Right cardiac atrium (tissue), 5 donors: ENCODE data around the gene FHOD3. TPM values are rescaled to one million over a fixed set of nuclear protein-coding genes. Genes with fewer than 3 reads are reported as not detected.
A peak's percentile ranks its signal among the peaks of the same experiment; 100 is the strongest.

Experiments
- ATAC-seq, 2 donors: fragments of 200-7000 bp; cut with Tn5 transposase; one replicate each; pipeline versions ENCODE4 v1.8.0 to v1.9.1; 2020; ENCODE audit warnings: moderate library complexity in 2 of 2, mild to moderate bottlenecking in 1 of 2
- DNase-seq, 3 donors: peaks; one replicate each; pipeline ENCODE4 v3.0.0-alpha.2; 2020
- H3K27ac ChIP-seq: one replicate; pipeline ENCODE4 v1.5.1; 2013; ENCODE audit warnings: mild to moderate bottlenecking, low read length, control low read depth, moderate library complexity
- H3K27me3 ChIP-seq: one replicate; pipeline ENCODE4 v1.6.1; 2013; ENCODE audit not compliant: control insufficient read depth, insufficient read depth
- H3K4me1 ChIP-seq: one replicate; pipeline ENCODE4 v1.6.1; 2013; ENCODE audit warnings: low read length; ENCODE audit not compliant: control insufficient read depth, insufficient read depth
- H3K4me3 ChIP-seq: one replicate; pipeline ENCODE4 v1.5.1; 2013; ENCODE audit warnings: low read length, control low read depth
- H3K9me3 ChIP-seq: one replicate; pipeline ENCODE4 v1.6.1; 2013; ENCODE audit warnings: low read length; ENCODE audit not compliant: control insufficient read depth
- WGBS: extraction: QIAGEN DNeasy Blood & Tissue Kit; methylation state at CpG from one replicate; pipeline ENCODE4 v1.1.7; 2013; 5-methylcytosine and 5-hydroxymethylcytosine counted together
- intact Hi-C, 4 donors: fragments of 100-400 bp; cut with DNase I; formaldehyde crosslinking; loops; one replicate each; pipeline versions ENCODE4 v1.11.0 to v1.14.0; 2022 to 2023
- polyA plus RNA-seq: library from polyadenylated mRNA; stranded (reverse); fragments of 200-250 nt; gene quantifications from one replicate; pipeline ENCODE4 v1.2.3, GENCODE V29; 2013
- total RNA-seq, 4 donors: library from RNA; stranded (reverse); fragmentation: NEBNext Ultra II Directional; extraction: Animal tissue kit (Norgen Biotek cat#: 25700); gene quantifications; one replicate each; pipeline ENCODE4 v1.2.1, GENCODE V29; 2021
- donor health status: healthy with polysubstance abuse.
- donor health status: DM: no; HTN: yes; CAD: no.
- donor health status: DM: no; HTN: no; CAD: no.
- donor health status: DM: no; HTN: yes; CAD: no; lungs with severe emphysema.
- donor health status: DM: yes; HTN: yes; CAD: no.

The FHOD3 gene
- total and polyA plus RNA-seq, 5 donors, result 118 to 157 (median 138) TPM

DNA sequence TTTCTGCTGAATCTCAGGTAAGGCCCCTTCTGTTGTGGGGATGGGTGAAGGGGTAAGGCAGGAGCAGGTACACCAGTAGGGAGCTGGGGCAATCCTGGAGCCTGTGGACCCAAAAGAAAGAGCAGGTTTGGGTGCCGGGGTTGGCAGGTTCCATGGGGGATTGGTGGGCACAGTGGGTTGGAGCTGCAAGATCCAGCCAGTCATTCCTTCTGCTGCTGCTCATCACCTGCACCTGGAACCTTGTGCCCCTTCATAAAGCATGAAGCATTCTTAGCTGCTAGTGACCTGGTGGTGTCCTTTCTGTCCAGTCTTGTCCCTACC, 24.9 kb downstream of the FHOD3 start:
- H3K27ac ChIP-seq, result no peak overlapping the region
- H3K27me3 ChIP-seq, result no peaks in the 10 kb centered on the region
- H3K9me3 ChIP-seq, result no peaks in the 10 kb centered on the region

DNA sequence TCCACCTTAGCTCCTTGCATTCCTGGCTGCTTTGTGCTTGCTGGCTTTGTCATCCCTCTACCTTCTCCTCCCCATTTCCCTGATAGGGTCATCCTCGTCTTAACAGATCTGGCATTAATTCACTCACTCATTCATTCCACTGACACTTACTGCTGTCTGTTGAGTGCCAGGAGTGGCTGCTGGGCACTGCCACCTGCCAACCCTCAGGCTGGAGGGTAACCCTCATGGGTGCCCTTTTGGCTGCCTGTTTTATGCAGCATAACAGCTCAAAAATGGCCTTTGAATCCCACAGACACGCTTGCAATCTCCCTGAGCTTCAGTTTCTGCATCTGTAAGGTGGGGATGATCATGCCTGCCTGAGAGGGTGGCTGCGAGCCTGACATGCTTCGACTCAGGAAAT, 25.2 kb downstream of the FHOD3 start:
- 62% methylated on average over 4 of the region's 4 CpGs for WGBS
- Histone ChIP-seq H3K27ac (no peak overlapping the region), H3K4me3 (no peak overlapping the region), H3K27me3 (no peaks in the 10 kb centered on the region), H3K9me3 (no peaks in the 10 kb centered on the region), H3K4me1 (peaks cover 2% of the 10 kb centered on the region)
- DNase-seq (no peak), ATAC-seq (peak in 1 of 2 donors; percentile 30)
- intact Hi-C loops, result no loop called here

More for the DNA sequence above, 24.9 kb downstream of the FHOD3 start:
- Histone ChIP-seq H3K4me1 (peaks cover 2% of the 10 kb centered on the region), H3K4me3 (no peak overlapping the region)
- 97% methylated on average over 1 of the region's 1 CpG for WGBS
- no peak for ATAC-seq
- intact Hi-C loops, result no loop called here
- no peak for DNase-seq

DNA sequence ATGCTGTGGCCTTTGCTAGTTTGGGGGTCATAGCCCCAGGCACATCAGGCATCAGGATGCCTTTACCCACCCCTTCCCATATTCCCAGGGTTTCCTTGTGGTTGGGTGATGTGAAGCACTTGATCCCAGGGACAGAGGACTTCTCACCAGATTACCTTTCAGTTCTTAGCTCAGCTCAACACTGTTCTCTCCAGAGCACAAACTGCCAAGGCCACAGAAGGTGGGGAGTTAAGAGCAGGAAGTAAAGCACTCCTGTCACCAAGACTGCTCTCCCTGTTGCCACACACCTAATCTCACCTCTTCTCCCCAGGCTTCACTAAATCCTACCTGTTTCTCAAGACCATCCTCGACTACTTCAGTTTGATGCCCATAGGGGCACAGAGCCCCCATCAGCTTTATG, 25.9 kb downstream of the FHOD3 start:
- DNase-seq, result no peak
- Histone ChIP-seq H3K4me3 (no peak overlapping the region), H3K27ac (no peak overlapping the region), H3K4me1 (peaks cover 2% of the 10 kb centered on the region), H3K9me3 (no peaks in the 10 kb centered on the region), H3K27me3 (no peaks in the 10 kb centered on the region)
- intact Hi-C loops, result no loop called here
- WGBS, result 64% methylated on average over 1 of the region's 1 CpG
- ATAC-seq, result no peak

DNA sequence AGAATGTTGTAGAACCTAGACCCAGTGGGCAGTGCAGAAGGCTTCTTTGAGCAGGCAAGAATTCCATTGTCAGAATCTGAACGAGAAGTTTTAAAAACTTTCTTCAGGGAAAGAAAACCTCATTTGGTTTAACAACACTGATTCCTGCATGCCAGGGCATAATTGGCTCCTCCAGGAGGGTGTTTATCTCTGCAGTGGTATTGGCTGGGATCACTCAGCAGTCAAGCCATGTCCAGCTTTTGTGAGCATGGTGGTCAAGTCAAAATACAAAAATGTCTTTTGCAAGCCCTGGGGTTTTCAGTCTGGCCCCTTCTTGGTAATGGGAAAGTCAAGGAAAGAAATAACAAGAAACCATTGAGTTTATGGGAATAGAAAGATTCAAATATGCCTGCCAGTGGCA, 28.3 kb downstream of the FHOD3 start:
- no peaks in the 10 kb centered on the region for H3K9me3 ChIP-seq
- H3K4me1 ChIP-seq, result peaks cover 2% of the 10 kb centered on the region
- no peaks in the 10 kb centered on the region for H3K27me3 ChIP-seq
- no peak for DNase-seq
- ATAC-seq, result no peak
- H3K27ac ChIP-seq, result no peak overlapping the region
- no peak overlapping the region for H3K4me3 ChIP-seq
- intact Hi-C loops, result no loop called here
- 42% methylated on average over 1 of the region's 1 CpG for WGBS

DNA sequence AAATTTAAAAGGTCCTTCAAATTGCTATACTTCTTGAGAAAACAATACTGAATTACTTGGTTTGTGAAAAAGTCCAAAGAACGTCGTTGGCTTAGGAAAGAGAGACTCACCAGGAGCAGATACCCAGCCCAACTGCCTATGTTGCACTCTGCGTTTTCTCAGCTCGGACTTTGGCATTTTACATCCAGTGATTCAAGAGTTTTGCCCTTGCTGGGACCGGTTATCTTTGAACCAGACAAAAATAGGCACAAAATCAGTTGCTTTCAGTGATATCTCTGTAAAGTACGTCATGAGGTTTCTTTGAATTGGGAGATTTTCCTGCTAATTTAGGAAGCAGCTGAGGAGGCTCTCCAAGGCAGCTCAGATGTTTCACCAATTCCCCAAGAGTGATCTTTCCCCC, 29.3 kb downstream of the FHOD3 start:
- peak overlapping the region; percentile 34 for H3K27ac ChIP-seq

DNA sequence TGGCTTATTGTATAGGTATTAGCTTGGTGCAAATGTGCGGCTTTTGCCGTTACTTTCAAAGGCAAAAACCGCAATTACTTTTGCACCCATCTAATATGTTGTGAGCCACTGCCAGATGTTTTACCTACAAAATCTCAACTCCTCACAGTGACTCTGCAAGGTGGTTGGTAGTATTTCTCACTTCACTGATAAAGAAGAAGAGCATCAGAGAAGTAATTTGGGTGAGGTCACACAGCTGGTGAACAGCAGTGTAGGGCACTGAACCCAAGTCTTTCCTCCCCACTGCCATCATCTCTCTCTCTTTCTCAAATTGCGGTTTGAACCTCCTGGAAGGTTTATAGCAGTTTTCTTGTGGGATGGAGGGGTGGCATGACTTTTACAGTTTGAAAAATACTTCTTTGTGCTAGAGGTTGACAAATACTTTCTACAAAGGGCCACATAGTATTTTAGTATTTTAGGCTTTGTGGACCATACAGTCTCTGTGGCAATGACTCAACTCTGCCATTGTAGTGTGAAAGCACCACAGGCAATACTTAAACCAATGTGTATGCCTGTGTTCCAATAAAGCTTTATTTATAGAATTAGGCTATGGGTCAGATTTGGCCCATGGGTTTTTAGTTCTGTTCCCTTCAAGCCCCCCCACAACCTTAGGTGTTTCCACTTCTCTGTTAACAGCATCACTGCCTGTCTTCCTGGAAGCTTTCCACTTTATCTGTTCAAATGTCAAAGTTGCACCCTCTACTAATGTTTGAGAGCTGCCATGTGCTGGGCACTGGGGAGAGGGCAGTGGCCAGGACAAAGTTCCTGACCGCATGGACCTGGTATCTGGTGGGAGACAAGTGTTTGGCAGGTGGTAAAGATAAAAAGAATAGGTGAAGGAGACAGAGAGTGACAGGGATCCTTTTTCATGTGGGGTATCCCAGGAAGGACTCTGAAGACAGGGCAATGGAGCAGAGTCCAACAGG, 30.1 kb downstream of the FHOD3 start:
- Histone ChIP-seq H3K4me1 (peaks cover 4% of the 10 kb centered on the region), H3K27ac (peak overlapping the region; percentile 71), H3K9me3 (no peaks in the 10 kb centered on the region), H3K27me3 (no peaks in the 10 kb centered on the region), H3K4me3 (no peak overlapping the region)
- DNase-seq, result no peak
- intact Hi-C loops, result no loop called here
- WGBS, result 63% methylated on average over 5 of the region's 5 CpGs
- ATAC-seq, result peak in 1 of 2 donors; percentile 54

More for the DNA sequence above, 29.3 kb downstream of the FHOD3 start:
- ATAC-seq (peak; percentile 40 to 56), DNase-seq (no peak)
- intact Hi-C loops, result no loop called here
- no peaks in the 10 kb centered on the region for H3K9me3 ChIP-seq
- H3K4me1 ChIP-seq, result peaks cover 4% of the 10 kb centered on the region
- no peaks in the 10 kb centered on the region for H3K27me3 ChIP-seq
- WGBS, result 30% methylated on average over 6 of the region's 6 CpGs
- no peak overlapping the region for H3K4me3 ChIP-seq

DNA sequence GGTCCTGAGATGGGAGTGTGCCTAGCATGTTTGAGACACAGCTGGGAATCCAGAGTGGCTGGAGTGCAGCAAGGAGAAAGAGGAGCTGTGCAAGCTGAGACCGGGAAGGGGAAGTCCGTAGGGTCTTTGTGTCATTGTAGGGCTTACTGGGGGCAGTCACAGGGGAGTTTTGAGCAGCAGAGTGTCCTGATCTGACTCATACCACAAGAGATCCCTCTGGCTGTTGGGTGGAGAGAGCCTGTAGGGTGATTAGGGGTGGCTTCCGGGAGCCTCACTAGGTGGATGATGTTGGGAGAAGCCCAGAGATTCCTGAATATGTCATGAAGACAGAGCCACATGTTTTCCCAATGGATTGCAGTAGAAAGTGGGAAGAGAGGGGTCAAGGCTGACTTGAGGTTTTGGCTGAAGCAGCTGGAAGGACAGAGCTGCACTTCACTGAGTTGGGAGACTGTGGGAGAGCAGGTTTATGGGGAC, 30.9 kb downstream of the FHOD3 start:
- 86% methylated on average over 3 of the region's 3 CpGs for WGBS
- Histone ChIP-seq H3K27me3 (no peaks in the 10 kb centered on the region), H3K4me1 (peaks cover 4% of the 10 kb centered on the region), H3K4me3 (no peak overlapping the region), H3K27ac (peak overlapping the region; percentile 71), H3K9me3 (no peaks in the 10 kb centered on the region)
- ATAC-seq, result no peak
- intact Hi-C loops, result no loop called here
- no peak for DNase-seq

DNA sequence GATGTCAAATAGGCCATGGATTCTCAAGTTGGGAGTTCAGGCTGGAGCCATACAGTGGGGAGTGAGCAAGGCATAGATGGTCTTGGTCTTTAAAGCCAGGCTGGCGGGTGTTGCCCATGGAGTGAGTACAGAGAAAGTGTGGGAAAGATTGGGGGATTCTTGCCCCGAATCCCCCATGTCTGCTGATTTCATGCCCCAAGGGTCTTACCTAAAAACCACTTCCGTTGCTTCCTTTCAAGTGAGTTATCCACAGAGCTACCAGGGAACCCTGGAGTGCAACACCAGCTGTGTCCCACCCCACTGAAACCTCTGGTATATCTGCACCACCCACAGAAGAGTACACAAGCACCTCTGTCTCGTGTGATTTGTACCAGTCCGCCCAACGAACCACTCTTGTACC, 31.4 kb downstream of the FHOD3 start:
- DNase-seq (no peak), ATAC-seq (no peak)
- intact Hi-C loops, result no loop called here
- WGBS, result 91% methylated on average over 6 of the region's 6 CpGs
- H3K27me3 ChIP-seq, result no peaks in the 10 kb centered on the region
- H3K4me1 ChIP-seq, result peaks cover 4% of the 10 kb centered on the region
- no peak overlapping the region for H3K4me3 ChIP-seq
- H3K27ac ChIP-seq, result no peak overlapping the region
- H3K9me3 ChIP-seq, result no peaks in the 10 kb centered on the region

DNA sequence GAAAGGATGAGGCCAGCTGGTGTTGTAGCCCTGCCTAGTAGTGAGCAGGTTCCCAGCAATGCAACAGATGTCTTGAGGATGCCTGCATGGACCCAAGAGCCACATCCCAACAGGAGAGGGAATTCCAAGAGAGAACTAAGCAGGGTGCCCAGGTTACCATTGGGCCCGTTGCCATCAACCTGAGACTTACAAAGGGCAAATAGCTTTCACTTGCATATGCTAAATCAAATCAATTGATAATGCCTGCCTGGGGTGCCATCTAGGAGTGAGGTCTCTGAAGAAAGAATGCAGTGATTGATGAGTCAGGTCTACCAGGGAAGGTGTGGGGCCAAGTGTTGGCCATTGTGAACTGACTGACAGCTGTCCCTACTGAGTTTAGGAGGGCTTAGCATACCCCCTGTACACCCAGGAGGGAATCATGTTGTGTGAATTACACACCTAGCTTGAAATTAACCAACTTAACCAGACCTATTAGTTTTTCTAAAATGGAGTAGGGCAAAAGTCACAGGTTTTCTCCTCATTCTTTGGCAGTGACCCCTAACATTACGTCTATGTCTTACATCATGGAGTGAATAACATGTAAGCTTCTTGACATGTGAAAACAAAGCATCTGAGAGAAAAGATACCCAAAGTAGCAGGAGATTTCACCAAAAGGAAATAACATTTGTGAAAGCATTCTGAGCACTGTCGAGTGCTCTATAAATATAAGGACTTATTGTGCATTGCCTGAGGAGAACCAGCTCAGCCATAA, 32.3 kb downstream of the FHOD3 start:
- 63% methylated on average over 3 of the region's 3 CpGs for WGBS
- DNase-seq, result no peak
- Histone ChIP-seq H3K9me3 (no peaks in the 10 kb centered on the region), H3K4me3 (no peak overlapping the region), H3K27me3 (no peaks in the 10 kb centered on the region), H3K4me1 (peaks cover 4% of the 10 kb centered on the region), H3K27ac (no peak overlapping the region)
- no peak for ATAC-seq
- intact Hi-C loops, result no loop called here

DNA sequence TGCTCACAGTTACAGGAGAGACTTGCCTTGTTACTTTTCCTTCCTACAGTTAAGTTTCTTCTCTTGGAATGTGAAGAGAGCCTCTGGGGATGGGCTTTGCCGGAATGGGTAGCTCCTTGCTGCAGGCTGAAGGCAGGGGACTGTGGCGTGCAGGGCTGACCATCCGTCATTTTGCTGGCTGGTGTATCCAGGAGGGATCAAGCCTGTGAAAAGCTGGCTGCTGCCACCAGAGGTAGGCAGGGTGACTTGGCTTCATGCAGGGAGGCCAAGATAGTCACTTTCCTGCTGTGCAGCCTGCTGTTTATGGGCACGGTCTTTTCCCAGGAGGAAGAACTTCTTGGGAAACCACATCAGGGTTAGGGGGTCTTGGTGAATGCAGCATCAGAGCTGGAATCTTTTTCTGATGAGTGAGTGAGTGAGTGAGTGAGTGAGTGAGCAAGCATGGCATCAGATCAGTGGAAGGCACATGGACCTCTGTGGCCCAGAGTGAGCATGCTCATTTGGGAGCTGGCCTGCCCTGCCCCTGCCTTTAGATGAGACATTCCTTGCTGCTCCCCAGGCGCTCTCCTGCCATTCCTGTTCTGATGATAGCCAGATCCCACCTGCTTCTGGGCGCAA, 33.0 kb downstream of the FHOD3 start:
- Histone ChIP-seq H3K9me3 (no peaks in the 10 kb centered on the region), H3K4me1 (peaks cover 2% of the 10 kb centered on the region), H3K4me3 (no peak overlapping the region), H3K27me3 (no peaks in the 10 kb centered on the region), H3K27ac (no peak overlapping the region)
- intact Hi-C loops, result no loop called here
- 76% methylated on average over 6 of the region's 6 CpGs for WGBS
- ATAC-seq, result no peak
- no peak for DNase-seq

DNA sequence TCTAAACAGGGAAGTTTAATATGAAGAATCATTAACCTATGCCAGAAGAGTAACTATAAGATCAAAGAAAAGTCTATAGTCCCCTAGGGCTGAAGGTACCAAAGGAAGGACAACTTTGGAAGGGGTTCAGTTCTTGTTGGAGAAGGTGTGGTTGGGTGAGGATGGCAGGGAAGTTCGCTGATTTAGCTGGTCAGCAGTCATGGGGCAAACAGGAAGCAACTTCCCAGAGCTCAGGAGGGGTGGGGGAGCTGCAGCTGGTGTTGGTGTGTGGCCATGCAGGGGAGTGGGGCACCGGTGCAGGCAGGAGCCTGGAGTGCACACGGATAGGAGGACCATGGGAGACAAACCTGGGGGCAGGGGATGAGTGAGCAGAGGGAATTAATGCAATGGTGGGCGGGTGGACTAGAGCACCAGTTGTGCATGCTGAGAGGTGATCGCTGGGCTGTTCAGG, 34.0 kb downstream of the FHOD3 start:
- H3K9me3 ChIP-seq, result no peaks in the 10 kb centered on the region
- no peak overlapping the region for H3K4me3 ChIP-seq
- no peak for ATAC-seq
- intact Hi-C loops, result no loop called here
- no peak overlapping the region for H3K27ac ChIP-seq
- H3K27me3 ChIP-seq, result no peaks in the 10 kb centered on the region
- no peak for DNase-seq
- peaks cover 2% of the 10 kb centered on the region for H3K4me1 ChIP-seq
- 51% methylated on average over 5 of the region's 5 CpGs for WGBS
